Adipose tissue (tissue), 3 donors: ENCODE data around the gene ARHGAP24. TPM values are rescaled to one million over a fixed set of nuclear protein-coding genes. Genes with fewer than 3 reads are reported as not detected.
"Not testable (repeated sequence)": the region's sequence is repeated elsewhere in the genome, so short reads cannot be mapped to it uniquely, and the experiment has no call there.

Experiments
- H3K27ac ChIP-seq: one replicate; pipeline ENCODE4 v1.5.1; 2013; ENCODE audit warnings: low read depth, low read length
- WGBS, 3 donors: extraction: QIAGEN DNeasy Blood & Tissue Kit; methylation state at CpG; one replicate each; pipeline ENCODE4 v1.1.7; 2013; 5-methylcytosine and 5-hydroxymethylcytosine counted together
- polyA plus RNA-seq, 3 donors: library from polyadenylated mRNA; stranded (reverse); fragments of 200-250 nt; gene quantifications; one replicate each; pipeline ENCODE4 v1.2.3, GENCODE V29; 2013
- donor health status: healthy with polysubstance abuse.
- donor health status: Bipolar disorder and iron deficiency.
- donor health status: healthy.

Gene ARHGAP24
- polyA plus RNA-seq, 3 donors: 7.9 to 10.3 (median 8.5) TPM

DNA sequence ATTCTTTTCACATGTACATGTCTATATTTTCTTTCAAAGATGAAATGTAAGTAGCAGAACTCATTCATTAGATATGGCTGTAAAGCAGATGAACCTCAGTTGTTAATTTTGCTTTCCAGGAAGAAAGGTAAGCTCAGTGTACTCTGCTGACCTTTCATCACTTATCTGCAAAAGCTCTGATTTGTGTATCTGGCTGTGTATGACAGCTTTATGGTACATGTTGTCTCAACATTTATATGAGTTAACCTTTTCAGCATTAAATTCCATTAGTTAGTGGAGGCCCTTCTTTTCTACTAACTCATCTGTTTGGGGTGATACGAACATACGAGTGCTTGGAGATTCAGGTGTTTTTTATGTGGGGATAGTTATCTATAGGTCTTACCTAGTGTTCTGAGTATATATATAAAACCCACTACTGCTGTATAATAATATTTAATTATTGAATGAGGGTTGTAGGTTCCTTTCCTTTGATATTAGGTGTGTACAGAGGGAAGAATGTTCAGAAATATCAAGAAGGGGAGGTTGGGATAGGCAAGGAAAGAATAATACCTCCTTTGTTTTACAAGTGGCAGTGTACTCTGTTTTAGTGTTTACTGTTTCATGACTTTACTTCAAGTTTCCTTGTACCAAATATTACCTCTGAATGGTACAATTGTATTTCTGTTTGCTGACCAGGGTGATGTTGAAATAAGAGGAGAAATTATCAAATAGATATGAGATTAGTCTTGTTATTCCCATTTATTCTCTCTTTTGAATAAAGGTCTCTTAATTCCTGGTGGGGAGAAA, 395.5 kb downstream of the ARHGAP24 start:
- WGBS, 3 donors: 63 to 96% (median 90%) methylated on average over 2 of the region's 2 CpGs
- no peak overlapping the region for H3K27ac ChIP-seq

DNA sequence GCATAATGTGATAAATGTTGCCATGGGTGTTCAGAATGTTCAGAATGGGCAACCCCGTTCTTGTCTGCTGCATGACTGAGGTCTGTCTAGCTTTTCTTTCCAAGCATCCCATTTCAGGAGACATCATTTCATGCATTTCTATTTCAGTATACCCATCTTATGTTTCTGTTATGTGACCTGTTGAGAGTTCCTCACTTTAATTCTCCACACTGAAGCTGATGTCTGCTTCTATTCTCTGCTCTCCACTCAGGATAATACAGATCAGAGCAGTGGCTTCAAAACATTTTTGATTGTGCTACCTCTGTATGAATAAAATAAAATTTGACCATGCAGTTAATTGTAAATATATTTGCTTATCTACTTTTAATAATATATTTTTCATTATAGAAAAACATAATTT, 398.6 kb downstream of the ARHGAP24 start:
- WGBS, 3 donors: 94 to 96% (median 96%) methylated on average over 1 of the region's 1 CpG
- H3K27ac ChIP-seq: no peak overlapping the region

GRCh38 chr4:85879518-85879917, 404.6 kb downstream of the ARHGAP24 start:
- 99 to 100% (median 99%) methylated on average over 3 of the region's 3 CpGs for WGBS, 3 donors
- no peak overlapping the region for H3K27ac ChIP-seq

DNA sequence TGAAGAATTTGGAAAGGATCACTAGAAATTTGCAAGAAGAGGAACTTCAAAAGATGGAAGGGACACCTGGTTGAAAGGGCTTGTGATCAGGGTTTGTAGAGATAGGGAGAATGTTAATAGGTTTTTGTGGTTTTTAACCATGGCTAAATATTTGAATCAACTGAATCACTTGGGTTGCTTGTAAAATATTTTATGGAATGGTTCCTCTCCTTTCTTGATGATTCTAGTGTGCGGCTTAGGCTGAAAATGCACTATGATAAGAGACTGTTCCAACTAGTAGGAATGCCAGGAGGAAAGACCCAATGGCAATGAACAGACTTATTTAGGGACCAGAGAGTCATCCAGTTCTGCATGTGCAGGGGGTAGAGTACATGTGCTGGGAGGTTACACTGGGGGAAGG, 408.2 kb downstream of the ARHGAP24 start:
- 97 to 100% (median 100%) methylated on average over 1 of the region's 1 CpG for WGBS, 3 donors
- no peak overlapping the region for H3K27ac ChIP-seq

- WGBS, 3 donors: 67 to 71% (median 70%) methylated on average over 2 of the region's 2 CpGs
- H3K27ac ChIP-seq: no peak overlapping the region
Observed at GRCh38 chr4:85884251-85884650, 409.3 kb downstream of the ARHGAP24 start.

DNA sequence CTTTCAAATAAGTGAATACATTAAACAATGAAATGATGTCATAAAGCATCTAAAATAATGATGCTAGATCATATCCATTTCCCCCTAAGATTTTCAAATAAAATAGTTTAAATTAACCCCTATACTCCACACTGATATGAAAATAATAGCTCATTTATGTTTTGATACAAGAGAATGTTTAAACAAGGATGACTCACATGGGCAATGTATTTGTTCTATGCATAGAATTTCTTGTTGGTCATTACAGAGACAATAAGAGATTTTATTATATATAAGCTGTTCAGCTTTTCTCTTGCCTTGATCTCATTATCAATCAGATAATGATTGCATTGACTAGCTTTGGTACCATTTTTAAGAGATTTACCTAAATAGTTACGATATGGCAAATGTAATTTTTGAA, 411.7 kb downstream of the ARHGAP24 start:
- no peak overlapping the region for H3K27ac ChIP-seq
- WGBS, 3 donors: 93 to 100% (median 95%) methylated on average over 1 of the region's 1 CpG

DNA sequence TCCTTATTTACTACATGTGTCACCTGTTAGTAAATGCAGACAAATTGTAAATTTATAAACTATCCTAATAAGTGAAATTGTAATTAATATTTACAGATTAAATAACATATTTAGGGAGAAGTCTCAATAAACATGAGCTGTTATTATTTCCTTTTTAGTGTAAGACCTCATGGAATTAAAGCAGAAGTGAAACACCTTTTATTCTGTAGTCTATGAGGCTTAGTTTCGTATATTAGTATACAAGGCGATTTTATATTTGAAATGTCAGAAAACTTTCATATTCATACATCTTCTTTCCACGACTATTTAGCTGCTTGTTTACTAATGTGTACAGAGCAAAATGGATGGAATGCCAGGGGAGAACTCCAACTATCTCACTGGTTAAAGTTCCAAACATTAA, 414.4 kb downstream of the ARHGAP24 start:
- WGBS, 3 donors: 81 to 85% (median 83%) methylated on average over 3 of the region's 3 CpGs
- H3K27ac ChIP-seq: no peak overlapping the region

GRCh38 chr4:85895755-85896154, 420.8 kb downstream of the ARHGAP24 start:
- H3K27ac ChIP-seq: no peak overlapping the region
- WGBS, 3 donors: 92 to 98% (median 96%) methylated on average over 3 of the region's 3 CpGs

DNA sequence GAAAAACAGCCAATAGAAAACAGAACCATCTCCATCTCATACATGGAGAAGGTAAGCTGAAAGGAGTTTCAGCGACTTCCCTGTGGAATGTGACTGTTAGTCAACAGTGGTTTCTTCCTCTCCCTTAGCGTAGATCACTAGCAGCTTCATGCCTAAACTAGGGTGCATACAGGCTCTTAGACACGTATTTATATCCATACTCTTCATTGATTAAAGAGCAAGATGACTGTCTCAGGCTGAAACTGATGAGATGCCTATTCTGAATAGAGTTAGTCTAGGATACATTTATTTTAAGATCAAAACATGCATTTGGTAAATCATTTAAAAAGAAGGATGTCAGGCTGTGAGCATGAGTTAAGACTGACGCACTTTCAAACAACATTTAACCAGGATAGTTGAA, 423.3 kb downstream of the ARHGAP24 start:
- WGBS, 3 donors: 85 to 89% (median 86%) methylated on average over 4 of the region's 4 CpGs
- no peak overlapping the region for H3K27ac ChIP-seq

DNA sequence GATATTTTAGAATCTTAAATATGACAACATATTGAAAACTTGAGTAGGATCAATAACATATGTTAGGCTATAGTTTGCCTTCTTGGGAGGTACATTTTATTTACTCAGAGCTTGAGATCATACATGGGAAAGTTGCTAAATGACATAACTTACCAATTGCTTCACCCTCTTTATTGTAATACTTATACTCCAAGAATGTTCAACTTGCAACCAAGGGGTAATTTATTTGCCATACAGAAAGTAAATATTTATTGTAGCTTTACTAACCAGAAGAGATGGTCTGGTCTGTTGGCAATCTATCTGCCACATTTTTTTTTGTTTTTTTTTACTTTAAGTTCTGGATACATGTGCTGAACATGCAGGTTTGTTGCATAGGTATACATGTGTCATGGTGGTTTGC, 426.6 kb downstream of the ARHGAP24 start:
- no peak overlapping the region for H3K27ac ChIP-seq

- H3K27ac ChIP-seq: not testable (repeated sequence)
- WGBS, 3 donors: 96 to 98% (median 97%) methylated on average over 11 of the region's 11 CpGs
Observed at GRCh38 chr4:85902647-85903046, 427.7 kb downstream of the ARHGAP24 start.

DNA sequence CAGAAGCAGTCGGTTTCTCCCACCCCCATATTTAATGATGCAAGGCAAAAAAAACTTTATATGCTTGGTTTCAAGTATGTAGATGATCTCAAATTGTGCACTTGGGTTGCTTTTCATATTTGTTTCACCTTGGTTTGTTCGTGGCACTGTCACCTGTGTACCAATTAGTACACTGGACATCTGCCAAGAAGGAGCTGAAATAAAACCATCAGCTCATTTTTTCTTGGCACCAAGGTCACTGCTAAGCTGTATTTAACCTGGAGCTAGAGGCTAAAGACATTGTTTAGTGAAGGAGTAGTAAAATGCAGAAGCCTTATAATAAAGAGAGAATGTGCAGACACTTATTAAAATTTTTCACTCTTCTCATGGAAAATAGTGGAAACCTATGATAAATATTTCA, 430.8 kb downstream of the ARHGAP24 start:
- WGBS, 3 donors: 45 to 71% (median 66%) methylated on average over 2 of the region's 2 CpGs

DNA sequence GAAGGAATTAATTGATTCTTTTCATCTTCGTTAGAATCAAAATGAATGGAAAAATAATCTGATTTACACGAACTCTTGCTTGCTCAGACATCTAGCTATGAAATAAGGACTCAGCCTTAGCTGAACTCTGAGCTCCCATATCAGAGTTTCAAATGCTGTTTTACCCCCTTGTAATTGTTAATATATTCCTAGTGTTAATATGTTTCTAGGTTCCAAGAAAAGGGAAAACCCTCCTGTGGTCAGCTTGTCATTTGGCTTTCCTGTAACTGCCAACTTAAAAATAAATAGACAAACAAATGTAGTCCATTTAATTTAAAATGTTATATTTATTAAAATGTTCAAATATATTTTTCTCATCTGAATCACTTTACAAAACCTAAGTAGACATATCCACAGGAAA, 432.1 kb downstream of the ARHGAP24 start:
- H3K27ac ChIP-seq: no peak overlapping the region
- 89 to 99% (median 90%) methylated on average over 2 of the region's 2 CpGs for WGBS, 3 donors

More for the DNA sequence above, 430.8 kb downstream of the ARHGAP24 start:
- H3K27ac ChIP-seq: no peak overlapping the region

DNA sequence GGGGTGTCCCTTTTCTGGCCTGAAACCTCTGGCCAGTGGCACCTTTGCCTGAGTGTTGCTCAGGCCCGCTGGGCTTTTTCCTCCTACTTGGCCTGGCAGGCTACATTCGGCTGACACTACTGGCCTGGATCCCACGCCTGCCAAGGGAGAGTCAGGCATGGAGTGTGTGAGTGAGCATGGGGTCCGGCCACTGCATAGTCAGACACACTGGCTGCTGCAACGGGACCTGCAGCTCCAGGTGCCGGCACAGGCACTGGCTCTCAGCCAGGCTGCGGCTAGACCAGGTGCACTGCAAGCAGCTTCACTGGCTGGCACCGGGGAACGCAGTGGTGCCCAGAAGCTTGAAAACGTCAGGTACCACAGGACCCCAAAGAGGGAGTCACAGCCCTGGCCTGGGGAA, 434.9 kb downstream of the ARHGAP24 start:
- WGBS, 3 donors: 32 to 92% (median 86%) methylated on average over 10 of the region's 10 CpGs

GRCh38 chr4:85910985-85911384, 436.0 kb downstream of the ARHGAP24 start:
- 85 to 90% (median 89%) methylated on average over 7 of the region's 7 CpGs for WGBS, 3 donors
- H3K27ac ChIP-seq: no peak overlapping the region

More for the DNA sequence above, 434.9 kb downstream of the ARHGAP24 start:
- H3K27ac ChIP-seq: no peak overlapping the region

- 84 to 98% (median 93%) methylated on average over 5 of the region's 5 CpGs for whole genome bisulfite sequencing, 3 donors
- no peak overlapping the region for H3K27ac ChIP-seq
Observed at GRCh38 chr4:85913931-85914694, 439.2 kb downstream of the ARHGAP24 start.

- H3K27ac ChIP-seq: not testable (repeated sequence)
- 68 to 95% (median 94%) methylated on average over 6 of the region's 6 CpGs for WGBS, 3 donors
Observed at GRCh38 chr4:85915570-85915969, 440.6 kb downstream of the ARHGAP24 start.

DNA sequence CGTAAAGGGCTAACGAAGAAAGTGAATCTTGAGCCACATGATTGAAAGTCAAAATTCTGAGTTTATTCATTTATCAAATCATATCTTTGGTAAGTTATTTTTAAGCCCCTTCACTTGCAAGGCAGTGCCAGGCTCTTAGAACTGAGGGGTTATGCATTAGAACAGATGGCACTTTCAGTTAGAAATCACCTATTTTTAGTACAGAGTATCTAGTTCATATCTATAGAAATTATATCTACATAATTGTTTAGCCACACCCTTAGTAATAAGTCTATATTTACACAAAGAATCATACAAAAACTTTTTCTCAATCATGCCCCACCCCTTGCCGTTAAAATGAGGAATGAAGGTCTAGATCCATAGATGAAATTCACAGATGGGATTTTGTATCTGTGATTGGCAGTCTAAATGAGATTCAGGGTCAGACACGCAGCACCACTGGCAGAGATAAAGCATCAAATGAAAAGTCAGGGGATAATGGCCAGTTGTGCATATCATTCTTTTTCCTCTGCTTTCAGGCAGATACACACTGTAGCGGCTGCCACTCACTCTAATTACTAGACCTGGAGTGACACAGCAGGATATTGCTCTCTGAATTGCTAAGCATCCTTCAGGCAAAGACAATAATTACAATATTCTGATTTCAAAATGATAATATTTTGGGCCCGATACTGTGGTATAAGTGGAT, 444.4 kb downstream of the ARHGAP24 start:
- 87 to 95% (median 89%) methylated on average over 6 of the region's 6 CpGs for WGBS, 3 donors
- no peak overlapping the region for H3K27ac ChIP-seq

DNA sequence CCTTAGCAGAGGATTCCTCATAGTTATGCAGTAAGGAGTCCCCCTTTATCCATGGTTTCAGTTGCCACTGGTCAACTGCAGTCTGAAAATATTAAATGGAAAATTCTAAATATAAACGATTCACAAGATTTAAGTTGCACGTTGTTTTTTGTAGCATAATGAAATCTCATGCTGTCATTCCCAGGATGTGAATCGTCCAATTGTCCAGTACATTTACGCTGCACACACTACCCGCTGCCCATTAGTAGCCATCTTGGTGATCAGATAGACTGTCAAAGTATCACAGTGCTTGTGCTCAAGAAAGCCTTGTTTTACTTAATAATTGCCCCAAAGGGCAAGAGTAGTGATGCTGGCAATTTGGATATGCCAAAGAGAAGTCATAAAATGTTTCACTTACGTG, 450.1 kb downstream of the ARHGAP24 start:
- WGBS, 3 donors: 92 to 96% (median 96%) methylated on average over 6 of the region's 6 CpGs
- H3K27ac ChIP-seq: no peak overlapping the region
